Skeletal muscle satellite cell (primary cell): ENCODE data around the gene METTL6. TPM values are rescaled to one million over a fixed set of nuclear protein-coding genes. Genes with fewer than 3 reads are reported as not detected.

ENCODE experiments used
- small RNA-seq: library from RNA; depleted of rRNA; stranded (forward); fragments of <200 nt; gene quantifications from one replicate; pipeline ENCODE3, GENCODE V24; 2012

Gene METTL6

Small RNA genes within 50 kb of the gene (small RNA-seq; reads per million reads assigned to genes)
- gene HMGN2P7 = not detected
- gene RNU6-1024P = not detected
